Measurements from ENCODE around the gene INPP5K.

The INPP5K gene

GRCh38 chr17:1484676-1485422, 31.6 kb downstream of the INPP5K start:
- DNase-seq: no peak

- DNase-seq: no peak
Measured at GRCh38 chr17:1484060-1484535, 32.3 kb downstream of the INPP5K start.

- DNase-seq: no peak
Measured at GRCh38 chr17:1482680-1483079, 33.7 kb downstream of the INPP5K start.

- no peak for DNase-seq
Measured at GRCh38 chr17:1481736-1482135, 34.7 kb downstream of the INPP5K start.

GRCh38 chr17:1480747-1481465, 35.5 kb downstream of the INPP5K start:
- DNase-seq: no peak

GRCh38 chr17:1478418-1478817, 38.0 kb downstream of the INPP5K start:
- no peak for DNase-seq

- no peak for DNase-seq
Measured at GRCh38 chr17:1475321-1475854, 41.0 kb downstream of the INPP5K start.

- DNase-seq: no peak
Measured at GRCh38 chr17:1474402-1475189, 41.8 kb downstream of the INPP5K start.

GRCh38 chr17:1473841-1474240, 42.6 kb downstream of the INPP5K start:
- DNase-seq: peak; percentile 38

- DNase-seq: no peak
Measured at GRCh38 chr17:1473170-1473569, 43.2 kb downstream of the INPP5K start.

GRCh38 chr17:1471911-1472821, 44.2 kb downstream of the INPP5K start:
- no peak for DNase-seq

GRCh38 chr17:1471490-1471889, 44.9 kb downstream of the INPP5K start:
- no peak for DNase-seq

GRCh38 chr17:1470755-1471462, 45.5 kb downstream of the INPP5K start:
- no peak for DNase-seq

- DNase-seq: no peak
Measured at GRCh38 chr17:1470071-1470754, 46.2 kb downstream of the INPP5K start.

GRCh38 chr17:1469231-1469852, 47.1 kb downstream of the INPP5K start:
- no peak for DNase-seq

- no peak for DNase-seq
Measured at GRCh38 chr17:1467898-1468492, 48.4 kb downstream of the INPP5K start.

GRCh38 chr17:1467258-1467657, 49.2 kb downstream of the INPP5K start:
- DNase-seq: no peak

GRCh38 chr17:1464186-1464585, 52.2 kb downstream of the INPP5K start:
- DNase-seq: no peak

- DNase-seq: no peak
Measured at GRCh38 chr17:1462164-1463112, 54.0 kb downstream of the INPP5K start.

Measured in activated naive CD4-positive, alpha-beta T cell treated with anti-CD3 and anti-CD28 coated beads, Interleukin-2, amount 50 U/mL, for 16 hours (primary cell).